H1 (cell line): ENCODE data around the gene TMEM254. TPM values are rescaled to one million over a fixed set of nuclear protein-coding genes. Genes with fewer than 3 reads are reported as not detected.
"Not testable (repeated sequence)": the region's sequence is repeated elsewhere in the genome, so short reads cannot be mapped to it uniquely, and the experiment has no call there.

ENCODE experiments used
- CTCF ChIA-PET: fragments of 300-600 bp; sonication (Branson Sonifier 250); formaldehyde crosslinking; loops from one replicate; lab custom pipeline; 2021; ENCODE audit not compliant: partially characterized antibody; lab: Charles Lee
- POLR2A ChIA-PET: fragments of 300-600 bp; sonication (Branson Sonifier 250); formaldehyde crosslinking; loops from one replicate; lab custom pipeline; 2021; ENCODE audit warnings: inconsistent platforms; ENCODE audit not compliant: partially characterized antibody; lab: Charles Lee
- DNase-seq, 2 experiments: peaks; one replicate each; pipeline versions ENCODE4 v3.0.0 to v3.0.0-alpha.2; 2010 to 2022; ENCODE audit warnings: low spot score in 2 of 2, low read depth in 1 of 2, mixed read lengths in 1 of 2
- FAIRE-seq: peaks from 2 replicates; lab custom pipeline; 2011; peaks lifted over from hg19 to GRCh38; lab: Jason Lieb, UNC
- H2AFZ ChIP-seq: 2 replicates; pipeline ENCODE4 v1.8.1; 2012; ENCODE audit warnings: low read length, inconsistent platforms
- H2AK5ac ChIP-seq: 2 replicates; pipeline ENCODE4 v1.6.1; 2013; ENCODE audit warnings: low read depth, low read length
- H2BK120ac ChIP-seq: replicated peaks from 2 replicates; pipeline ENCODE3; 2013; ENCODE audit warnings: low read depth, low read length, inconsistent platforms
- H2BK12ac ChIP-seq: 2 replicates; pipeline ENCODE4 v1.6.1; 2013; ENCODE audit warnings: low read depth, low read length
- H2BK15ac ChIP-seq: 2 replicates; pipeline ENCODE4 v1.6.1; 2013; ENCODE audit warnings: low read length
- H2BK20ac ChIP-seq: 2 replicates; pipeline ENCODE4 v1.6.1; 2013; ENCODE audit warnings: low read length
- H2BK5ac ChIP-seq: 2 replicates; pipeline ENCODE4 v1.6.1; 2013; ENCODE audit warnings: low read depth, low read length
- H3K14ac ChIP-seq: 2 replicates; pipeline ENCODE4 v1.6.1; 2013; ENCODE audit warnings: inconsistent platforms; ENCODE audit not compliant: insufficient read length
- H3K18ac ChIP-seq: 2 replicates; pipeline ENCODE4 v1.6.1; 2013; ENCODE audit warnings: low read length; ENCODE audit errors: extremely low read depth
- H3K23ac ChIP-seq: 2 replicates; pipeline ENCODE4 v1.6.1; 2013; ENCODE audit warnings: inconsistent platforms; ENCODE audit not compliant: insufficient read length
- H3K23me2 ChIP-seq: 2 replicates; pipeline ENCODE4 v1.6.1; 2013; ENCODE audit warnings: low read depth, low read length
- H3K27ac ChIP-seq: 2 replicates; pipeline ENCODE4 v1.6.1; 2011; ENCODE audit warnings: low read depth, low read length, inconsistent platforms
- H3K27me3 ChIP-seq, 4 experiments: replicated peaks in 1 of 4; 1 replicate in 1 of 4; 2 replicates in 3 of 4; pipeline versions ENCODE4 v1.6.1 to v1.8.1; 2011 to 2013; ENCODE audit warnings: low read length in 3 of 4, mild to moderate bottlenecking in 3 of 4, inconsistent platforms in 2 of 4, mixed read lengths in 2 of 4, moderate library complexity in 1 of 4; ENCODE audit not compliant: control insufficient read depth in 3 of 4, insufficient read depth in 3 of 4; ENCODE audit errors: extremely low read depth in 1 of 4
- H3K36me3 ChIP-seq, 4 experiments: 2 replicates each; pipeline versions ENCODE4 v1.6.1 to v1.8.1; 2011 to 2013; ENCODE audit warnings: mild to moderate bottlenecking in 4 of 4, low read length in 3 of 4, moderate library complexity in 2 of 4, control low read depth in 1 of 4, inconsistent platforms in 1 of 4; ENCODE audit not compliant: insufficient read depth in 4 of 4, control insufficient read depth in 2 of 4
- H3K4ac ChIP-seq: replicated peaks from 2 replicates; pipeline ENCODE3; 2013; ENCODE audit warnings: low read length, low read depth, mixed read lengths, inconsistent platforms; ENCODE audit not compliant: insufficient read length
- H3K4me1 ChIP-seq, 4 experiments: replicated peaks in 1 of 4; 1 replicate in 1 of 4; 2 replicates in 3 of 4; pipeline versions ENCODE4 v1.6.1 to v1.8.1; 2011 to 2013; ENCODE audit warnings: low read length in 3 of 4, inconsistent platforms in 2 of 4, mixed read lengths in 1 of 4; ENCODE audit not compliant: insufficient read depth in 4 of 4, control insufficient read depth in 3 of 4
- H3K4me2 ChIP-seq, 2 experiments: 2 replicates each; pipeline versions ENCODE4 v1.6.1 to v1.8.1; 2011 to 2013; ENCODE audit warnings: low read depth in 2 of 2, low read length in 2 of 2, control low read depth in 1 of 2, inconsistent platforms in 1 of 2, mild to moderate bottlenecking in 1 of 2; ENCODE audit not compliant: insufficient read depth in 1 of 2
- H3K4me3 ChIP-seq, 4 experiments: fragments of 200-600, 300-600 bp in 1 of 4; sonication (generic), shearing (Covaris generic), sonication (Bioruptor Twin) in 1 of 4; 2 replicates each; pipeline versions ENCODE4 v1.5.1 to v1.8.1; 2011 to 2016; ENCODE audit warnings: low read length in 4 of 4, low read depth in 3 of 4, control low read depth in 2 of 4, inconsistent platforms in 2 of 4, mild to moderate bottlenecking in 2 of 4, mixed read lengths in 1 of 4, moderate library complexity in 1 of 4; ENCODE audit not compliant: insufficient read depth in 2 of 4; ENCODE audit errors: extremely low read depth in 1 of 4
- H3K56ac ChIP-seq: replicated peaks from 2 replicates; pipeline ENCODE3; 2013; ENCODE audit warnings: low read depth, mild to moderate bottlenecking, mixed read lengths, low read length, inconsistent platforms; ENCODE audit not compliant: insufficient read length
- H3K79me1 ChIP-seq: 2 replicates; pipeline ENCODE4 v1.6.1; 2013; ENCODE audit warnings: low read depth, low read length, control low read depth
- H3K79me2 ChIP-seq, 2 experiments: 2 replicates each; pipeline versions ENCODE4 v1.6.1 to v1.8.1; 2012 to 2013; ENCODE audit warnings: low read length in 2 of 2, mild to moderate bottlenecking in 2 of 2, inconsistent platforms in 1 of 2; ENCODE audit not compliant: insufficient read depth in 2 of 2, control insufficient read depth in 1 of 2
- H3K9ac ChIP-seq, 4 experiments: replicated peaks in 1 of 4; 1 replicate in 1 of 4; 2 replicates in 3 of 4; pipeline versions ENCODE4 v1.6.1 to v1.8.1; 2011 to 2013; ENCODE audit warnings: low read depth in 3 of 4, low read length in 3 of 4, control low read depth in 2 of 4, mild to moderate bottlenecking in 2 of 4, moderate library complexity in 2 of 4, inconsistent platforms in 1 of 4; ENCODE audit errors: extremely low read depth in 1 of 4
- H3K9me3 ChIP-seq, 2 experiments: 2 replicates each; pipeline versions ENCODE4 v1.6.1 to v1.8.1; 2012 to 2013; ENCODE audit warnings: mild to moderate bottlenecking in 2 of 2, moderate library complexity in 2 of 2, control low read depth in 1 of 2, inconsistent platforms in 1 of 2, low read depth in 1 of 2, low read length in 1 of 2, mixed read lengths in 1 of 2; ENCODE audit not compliant: insufficient read depth in 2 of 2
- H4K20me1 ChIP-seq, 2 experiments: replicated peaks in 1 of 2; 2 replicates each; pipeline versions ENCODE3 to v1.8.1; 2011 to 2013; ENCODE audit warnings: inconsistent platforms in 2 of 2, low read length in 2 of 2, mild to moderate bottlenecking in 1 of 2; ENCODE audit not compliant: insufficient read depth in 2 of 2, control insufficient read depth in 1 of 2
- H4K5ac ChIP-seq: 2 replicates; pipeline ENCODE4 v1.6.1; 2013; ENCODE audit warnings: low read length, low read depth, mixed read lengths, inconsistent platforms; ENCODE audit not compliant: insufficient read length
- H4K8ac ChIP-seq: 2 replicates; pipeline ENCODE4 v1.8.0; 2013; ENCODE audit warnings: mild to moderate bottlenecking, moderate library complexity, low read length, inconsistent platforms; ENCODE audit not compliant: insufficient read depth; ENCODE audit errors: extremely low read depth
- H4K91ac ChIP-seq: replicated peaks from 2 replicates; pipeline ENCODE3; 2013; ENCODE audit warnings: low read length, mixed read lengths, inconsistent platforms; ENCODE audit not compliant: insufficient read length
- WGBS, 2 experiments: shearing (Covaris generic) in 1 of 2; methylation state at CpG; one replicate each; pipeline versions ENCODE4 v1.1.6 to v1.1.7; 2013 to 2015; ENCODE audit warnings: low lambda C conversion rate in 2 of 2, mixed read lengths in 2 of 2, inconsistent platforms in 1 of 2, low coverage in 1 of 2, missing lambda C conversion rate in 1 of 2; ENCODE audit not compliant: insufficient replicate concordance in 2 of 2, insufficient coverage in 1 of 2, insufficient read length in 1 of 2; ENCODE audit errors: extremely low coverage in 1 of 2, missing lambda C conversion rate in 1 of 2; 5-methylcytosine and 5-hydroxymethylcytosine counted together
- polyA plus RNA-seq, 7 experiments: library from polyadenylated mRNA; depleted of rRNA in 3 of 7; stranded (reverse) in 5 of 7; unstranded in 2 of 7; fragments of >200 nt in 5 of 7; fragments of 200-250 nt in 2 of 7; gene quantifications; 1 replicate in 5 of 7; 2 replicates in 1 of 7; 4 replicates in 1 of 7; pipeline versions ENCODE4 v1.2.1 to v1.2.3, GENCODE V29; 2011 to 2013; ENCODE audit warnings: missing spikeins in 2 of 7, mixed read lengths in 2 of 7
- total RNA-seq: library from RNA; stranded (reverse); fragmentation: NEBNext Ultra II Directional; extraction: Animal tissue kit (Norgen Biotek cat#: 25700); gene quantifications from 2 replicates; pipeline ENCODE4 v1.2.1, GENCODE V29; 2021

TMEM254 gene
- total and polyA plus RNA-seq, 2 of the 8 experiments (the other 6 are each of a cell fraction or from before 2014, with no cell fraction given) = 26.9 to 61.2 TPM

- H2AK5ac ChIP-seq, H3K14ac ChIP-seq, CTCF ChIA-PET, H3K23ac ChIP-seq, H4K5ac ChIP-seq, H3K9ac ChIP-seq, H4K8ac ChIP-seq, H4K91ac ChIP-seq, H2BK120ac ChIP-seq, H3K23me2 ChIP-seq, H3K4me2 ChIP-seq, DNase-seq, H3K4me1 ChIP-seq, H3K18ac ChIP-seq, H2BK15ac ChIP-seq, H2BK12ac ChIP-seq, H3K36me3 ChIP-seq, H2BK5ac ChIP-seq, H2AFZ ChIP-seq, H4K20me1 ChIP-seq, FAIRE-seq, H3K56ac ChIP-seq, H3K79me1 ChIP-seq, H3K27me3 ChIP-seq, H3K27ac ChIP-seq, H3K4me3 ChIP-seq, POLR2A ChIA-PET, H3K9me3 ChIP-seq, H3K79me2 ChIP-seq, H2BK20ac ChIP-seq, H3K4ac ChIP-seq: not testable (repeated sequence)
- 95% methylated on average over 5 of the region's 5 CpGs; no CpG with 5 or more reads in 1 of the 2 experiments for WGBS, 2 experiments
Observed at GRCh38 chr10:80036921-80037500, 41.5 kb upstream of the TMEM254 start.

GRCh38 chr10:80038226-80038625 is 40.2 kb upstream of the TMEM254 start:
- H3K79me2 ChIP-seq, H4K91ac ChIP-seq, POLR2A ChIA-PET, H3K56ac ChIP-seq, H3K4ac ChIP-seq, H3K23me2 ChIP-seq, H2BK12ac ChIP-seq, H2AFZ ChIP-seq, H3K79me1 ChIP-seq, CTCF ChIA-PET, H3K23ac ChIP-seq, FAIRE-seq, H4K5ac ChIP-seq, H3K4me3 ChIP-seq, H3K18ac ChIP-seq, H4K8ac ChIP-seq, H4K20me1 ChIP-seq, H3K36me3 ChIP-seq, H2BK5ac ChIP-seq, H3K14ac ChIP-seq, DNase-seq, H3K4me1 ChIP-seq, H2BK15ac ChIP-seq, H2BK20ac ChIP-seq, H2AK5ac ChIP-seq, H3K9ac ChIP-seq, H3K4me2 ChIP-seq, H3K27ac ChIP-seq, H2BK120ac ChIP-seq, H3K9me3 ChIP-seq, H3K27me3 ChIP-seq: not testable (repeated sequence)
- WGBS, 2 experiments = 100% methylated on average over 1 of the region's 7 CpGs; no CpG with 5 or more reads in 1 of the 2 experiments
